GM03348 (cell line): ENCODE measurements around the gene NENF.

Source experiments
- DNase-seq: peaks from one replicate; pipeline ENCODE4 v3.0.0; 2012; ENCODE audit warnings: low spot score

NENF gene

DNA sequence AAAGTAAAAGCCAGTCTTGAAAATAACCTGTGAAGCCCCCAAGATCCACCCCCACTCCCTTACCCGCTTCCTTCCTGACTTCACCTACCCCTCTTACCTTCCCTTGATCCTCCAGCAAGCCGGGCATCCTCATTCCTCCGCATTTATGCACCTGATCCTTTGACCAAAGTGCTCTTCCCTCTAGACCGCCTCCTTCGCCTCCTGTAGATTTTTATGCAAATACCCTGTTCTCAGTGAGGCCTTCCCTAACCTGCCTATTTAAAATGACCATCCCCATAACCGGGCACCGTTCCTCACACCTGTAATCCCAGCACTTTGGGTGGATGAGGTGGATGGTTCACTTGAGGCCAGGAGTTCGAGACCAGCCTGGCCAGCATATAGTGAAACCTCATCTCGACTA lies 1.1 kb upstream of the NENF start:
- no peak for DNase-seq

DNA sequence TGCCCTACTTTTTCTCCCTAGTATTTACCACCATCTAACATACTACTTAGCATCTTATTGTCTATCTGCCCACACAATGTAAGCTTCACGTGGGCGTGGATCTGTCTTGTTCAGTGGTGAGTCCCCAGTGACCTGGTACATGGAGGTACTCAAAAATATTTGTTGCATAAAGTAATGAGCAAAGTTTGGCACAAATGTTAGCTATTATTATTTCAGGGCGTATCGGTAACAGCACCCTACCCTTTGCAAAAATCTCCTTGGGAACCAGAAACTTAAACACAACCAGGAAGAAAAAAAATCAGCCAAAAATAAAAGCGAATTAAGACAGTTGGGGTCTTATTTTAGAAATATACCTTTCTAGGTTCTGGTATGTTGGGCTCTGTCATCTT lies 454 bp upstream of the NENF start:
- DNase-seq = no peak

DNA sequence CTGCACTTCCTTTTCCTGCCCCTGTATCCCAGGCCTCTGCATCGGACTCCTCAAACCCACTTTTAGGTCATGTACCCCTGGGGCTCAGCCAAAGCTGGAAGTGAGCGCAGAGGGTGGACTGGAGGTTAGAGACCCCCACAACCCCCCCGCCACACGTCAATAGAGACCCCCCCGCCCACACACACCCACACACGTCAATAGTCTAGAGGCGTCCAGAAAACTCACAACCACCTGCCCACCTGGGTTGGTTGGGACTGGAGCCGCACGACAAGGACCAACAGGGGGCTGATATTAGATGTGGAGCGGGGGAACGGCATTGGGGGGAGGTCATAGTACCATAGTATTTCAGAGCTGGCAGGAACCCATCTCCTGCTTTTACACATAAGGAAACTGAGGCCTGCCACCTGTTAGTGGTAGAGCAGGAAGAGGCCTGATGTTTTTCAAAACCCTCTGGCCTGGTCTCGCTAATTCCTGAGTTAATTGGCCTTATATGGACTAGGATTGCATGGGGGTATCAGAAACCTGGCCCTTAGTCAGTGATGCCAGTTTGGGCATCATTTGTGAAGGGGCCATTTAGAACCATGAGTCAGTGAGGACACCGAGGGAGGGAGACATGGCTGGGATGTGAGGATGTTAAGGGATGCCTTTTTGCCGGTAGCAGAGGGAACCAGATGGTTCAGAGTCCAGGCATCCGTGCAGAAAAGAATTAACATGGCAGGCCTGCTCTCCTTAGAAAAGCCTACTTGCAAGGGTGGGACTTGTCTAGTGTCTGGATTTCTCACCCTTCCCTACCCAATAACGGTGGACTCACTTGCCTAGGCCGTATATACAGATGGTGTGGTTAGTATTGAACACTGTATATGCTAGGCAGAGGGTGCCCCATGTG lies 1.1 kb downstream of the NENF start:
- DNase-seq = peak; percentile 24

DNA sequence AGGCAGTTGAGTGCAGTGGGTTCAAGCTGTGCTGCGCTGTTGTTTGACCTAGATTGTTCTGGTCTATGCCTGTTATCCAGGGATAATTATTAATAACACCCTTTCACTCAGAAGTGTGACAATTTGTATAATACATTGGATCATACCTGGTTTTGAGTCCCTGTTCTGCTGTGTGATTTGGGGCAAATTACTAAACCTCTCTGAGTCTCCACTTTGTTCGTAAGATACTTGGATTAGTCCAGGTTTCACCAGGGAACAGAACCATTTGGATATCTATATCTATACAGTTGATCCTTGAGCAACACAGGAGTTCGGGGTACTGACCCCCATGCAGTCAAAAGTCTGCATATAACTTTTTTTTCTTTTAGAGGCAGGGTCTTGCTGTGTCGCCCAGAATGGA lies 2.3 kb downstream of the NENF start:
- DNase-seq = no peak

DNA sequence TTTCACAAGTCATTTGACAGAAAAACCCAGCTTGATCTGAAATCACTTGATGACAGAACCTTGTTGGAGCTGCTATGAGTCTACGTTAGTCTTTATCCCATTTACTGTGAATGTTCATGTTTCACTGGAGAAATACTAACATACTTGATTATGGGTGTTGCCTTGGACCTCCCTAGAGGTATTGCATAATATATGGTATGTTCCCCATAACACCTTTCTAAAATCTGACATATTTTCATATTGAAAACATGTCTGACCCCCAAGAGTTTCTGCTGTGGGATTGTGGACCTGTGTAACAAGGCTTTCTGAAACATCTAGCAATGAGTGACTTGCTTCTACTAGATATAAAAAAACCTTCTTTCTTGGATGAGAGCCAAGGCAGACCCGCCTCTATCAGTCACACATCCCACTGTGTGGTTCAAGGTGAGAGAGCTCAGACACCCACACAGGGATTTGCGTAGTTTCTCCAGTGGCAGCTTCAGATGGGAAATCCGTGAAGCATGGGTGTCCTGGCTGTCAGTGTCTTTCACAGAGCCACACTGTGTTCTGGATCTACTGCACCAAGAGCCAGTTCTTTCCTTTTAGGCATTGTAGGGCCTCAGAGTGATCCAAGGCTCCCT lies 4.6 kb downstream of the NENF start:
- no peak for DNase-seq

DNA sequence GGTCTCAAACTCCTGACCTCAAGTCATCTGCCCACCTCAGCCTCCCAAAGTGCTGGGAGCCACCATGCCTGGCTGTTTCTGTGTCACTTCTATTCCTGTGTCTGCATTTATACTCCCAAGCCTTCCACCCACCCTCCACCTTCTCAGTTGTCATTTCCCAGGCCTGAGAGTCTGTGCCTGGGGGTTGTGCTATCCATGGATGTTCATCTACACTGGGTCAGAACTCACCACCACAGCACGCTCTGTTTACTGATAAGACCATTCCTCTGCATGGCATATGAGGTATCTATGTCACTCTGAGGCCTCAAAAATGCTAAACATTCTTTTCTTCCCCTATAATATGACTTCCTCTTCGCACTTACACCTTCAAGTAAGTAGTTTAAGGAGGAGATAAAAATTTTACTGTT lies 6.1 kb downstream of the NENF start:
- no peak for DNase-seq

DNA sequence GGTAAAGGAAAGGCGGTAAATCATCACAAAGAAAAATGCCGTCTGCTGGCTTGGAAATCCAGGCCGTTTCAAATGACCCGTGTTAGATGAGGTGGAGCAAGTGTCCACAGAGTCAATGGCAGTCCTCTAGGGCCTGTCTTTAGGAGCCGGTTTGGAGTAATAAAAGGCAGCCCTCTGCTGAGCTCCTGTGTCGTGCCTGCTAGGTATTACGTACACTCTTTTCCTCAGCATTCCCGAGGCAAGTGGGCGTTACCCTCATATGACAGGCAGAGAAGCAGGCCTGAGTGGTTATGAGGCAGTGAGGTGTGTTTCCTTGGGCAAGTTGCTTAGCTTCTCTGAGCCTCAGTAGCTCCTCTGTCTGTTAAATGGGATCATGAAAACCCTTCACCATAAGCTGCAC lies 7.7 kb downstream of the NENF start:
- no peak for DNase-seq

DNA sequence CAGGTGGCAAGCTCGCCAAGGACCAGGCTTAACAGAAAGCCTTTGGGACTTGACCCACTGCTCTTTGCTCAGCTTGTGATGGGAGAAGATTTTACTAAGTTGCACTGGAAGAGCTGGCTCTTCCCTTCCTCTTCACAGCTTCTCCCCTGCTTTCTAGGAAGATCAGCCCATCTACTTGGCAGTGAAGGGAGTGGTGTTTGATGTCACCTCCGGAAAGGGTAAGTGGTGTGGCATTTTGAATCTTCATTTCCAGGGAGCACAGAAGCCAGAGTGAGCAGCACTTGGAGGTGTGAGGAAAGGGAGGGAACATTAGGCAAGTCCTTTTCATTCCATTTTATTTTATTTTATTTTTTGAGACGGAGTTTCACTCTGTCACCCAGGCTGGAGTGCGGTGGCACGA lies 9.7 kb downstream of the NENF start:
- DNase-seq = no peak

DNA sequence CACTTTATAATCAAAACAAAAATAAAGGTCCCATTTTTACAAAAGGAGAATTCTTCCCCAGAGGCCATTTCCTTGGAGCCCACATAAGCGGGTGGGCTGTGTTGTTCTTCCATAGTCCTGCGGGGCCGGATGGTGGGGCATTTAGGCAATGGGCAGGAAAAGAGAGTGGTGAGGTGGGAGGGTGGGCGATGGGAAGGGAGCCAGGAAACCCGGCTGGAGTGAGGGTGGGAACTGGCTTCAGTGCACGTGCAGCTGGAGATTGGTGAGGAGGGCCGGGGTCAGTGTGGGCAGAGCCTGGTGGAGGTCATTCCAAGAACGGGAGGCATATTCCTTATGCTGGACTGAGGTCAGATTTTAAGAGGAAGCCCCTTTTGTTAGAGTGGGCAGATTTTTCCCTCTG lies 13.6 kb downstream of the NENF start:
- no peak for DNase-seq

DNA sequence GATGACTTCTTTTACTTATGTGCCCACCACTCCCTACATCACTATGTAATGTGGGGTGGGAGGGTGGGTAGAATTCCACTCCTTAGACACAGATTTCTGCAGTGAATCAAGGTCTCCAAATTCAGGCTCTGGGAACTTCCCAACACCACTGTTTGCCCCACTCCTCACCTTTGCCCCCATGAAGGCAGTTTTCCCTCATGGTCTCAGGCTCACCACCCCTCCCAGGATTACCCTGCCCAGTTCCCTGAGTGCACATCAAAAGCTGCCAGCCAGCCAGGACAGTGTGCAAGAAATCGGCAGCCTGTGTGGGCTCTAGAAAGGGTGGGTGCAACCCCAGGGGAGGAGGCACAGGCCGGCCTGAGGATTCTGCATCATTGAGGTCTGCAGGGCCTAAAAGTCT lies 14.8 kb downstream of the NENF start:
- no peak for DNase-seq

DNA sequence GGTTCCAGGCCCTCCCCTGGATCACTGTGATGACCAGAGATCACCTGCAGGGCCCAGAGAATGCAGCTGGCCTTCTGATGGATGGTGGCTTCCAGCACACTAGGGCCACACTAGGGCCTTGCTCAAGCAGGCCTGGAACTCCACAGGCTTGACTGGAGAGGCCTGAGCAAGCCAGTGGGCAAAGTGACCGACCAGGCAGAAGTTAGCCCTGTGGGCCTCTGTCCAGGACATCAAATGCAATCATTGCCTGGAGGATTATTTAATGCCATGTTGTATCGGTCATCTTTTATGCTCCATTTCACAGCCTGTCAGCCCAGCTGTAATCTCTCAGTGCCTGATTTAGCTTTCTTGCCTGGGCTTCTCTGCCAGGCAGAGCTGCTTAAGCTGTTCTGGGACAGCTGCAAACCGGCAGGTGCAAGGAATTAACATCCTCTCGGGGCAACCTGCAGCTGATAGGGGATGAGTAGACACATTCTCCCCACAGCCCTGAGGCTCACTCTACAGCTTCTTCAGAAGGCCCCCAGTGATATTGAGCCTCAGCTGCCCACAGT lies 17.7 kb downstream of the NENF start:
- DNase-seq = no peak

DNA sequence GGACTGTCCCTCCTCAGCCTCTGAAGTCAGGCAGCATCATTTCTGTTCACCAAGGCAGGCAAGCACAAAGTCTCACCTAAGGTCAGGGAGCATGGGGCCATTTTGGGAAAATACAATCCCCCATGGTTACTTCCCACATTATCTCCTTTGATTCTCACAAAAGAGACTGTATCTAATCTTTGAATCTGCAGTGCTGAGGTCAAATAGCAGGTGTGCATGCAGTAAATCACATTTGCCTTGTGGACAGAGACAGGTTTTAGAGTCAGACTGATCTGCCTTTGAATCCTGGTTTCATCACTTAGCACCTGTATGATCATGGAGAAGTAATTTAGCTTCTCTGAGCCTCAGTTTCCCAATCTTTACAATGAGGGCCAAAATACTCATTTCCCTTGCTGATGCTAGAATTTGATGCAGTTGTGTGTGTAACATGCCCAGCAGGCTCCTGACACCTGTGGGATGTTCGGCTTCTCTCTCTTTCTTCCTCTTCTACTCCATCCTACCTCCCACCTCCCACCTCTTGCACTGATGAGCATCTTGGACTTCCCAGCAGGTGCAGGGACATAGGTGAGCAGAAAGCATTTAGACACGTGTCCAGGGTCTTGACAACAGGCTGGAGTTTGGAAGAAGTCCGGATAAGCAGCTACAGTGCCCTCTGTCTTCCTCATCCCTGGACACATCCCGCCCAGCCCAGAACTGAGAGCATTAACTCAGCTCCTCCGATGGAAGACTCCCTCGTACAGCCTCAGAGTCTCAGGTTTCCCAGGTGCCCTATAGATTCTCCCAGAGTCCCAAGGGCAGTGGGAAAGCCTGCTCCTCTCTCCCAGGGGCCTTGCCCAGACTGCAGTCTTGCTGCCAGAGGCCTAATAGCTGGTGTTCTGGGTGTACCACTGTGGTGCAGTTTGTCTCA lies 18.9 kb downstream of the NENF start:
- no peak for DNase-seq

DNA sequence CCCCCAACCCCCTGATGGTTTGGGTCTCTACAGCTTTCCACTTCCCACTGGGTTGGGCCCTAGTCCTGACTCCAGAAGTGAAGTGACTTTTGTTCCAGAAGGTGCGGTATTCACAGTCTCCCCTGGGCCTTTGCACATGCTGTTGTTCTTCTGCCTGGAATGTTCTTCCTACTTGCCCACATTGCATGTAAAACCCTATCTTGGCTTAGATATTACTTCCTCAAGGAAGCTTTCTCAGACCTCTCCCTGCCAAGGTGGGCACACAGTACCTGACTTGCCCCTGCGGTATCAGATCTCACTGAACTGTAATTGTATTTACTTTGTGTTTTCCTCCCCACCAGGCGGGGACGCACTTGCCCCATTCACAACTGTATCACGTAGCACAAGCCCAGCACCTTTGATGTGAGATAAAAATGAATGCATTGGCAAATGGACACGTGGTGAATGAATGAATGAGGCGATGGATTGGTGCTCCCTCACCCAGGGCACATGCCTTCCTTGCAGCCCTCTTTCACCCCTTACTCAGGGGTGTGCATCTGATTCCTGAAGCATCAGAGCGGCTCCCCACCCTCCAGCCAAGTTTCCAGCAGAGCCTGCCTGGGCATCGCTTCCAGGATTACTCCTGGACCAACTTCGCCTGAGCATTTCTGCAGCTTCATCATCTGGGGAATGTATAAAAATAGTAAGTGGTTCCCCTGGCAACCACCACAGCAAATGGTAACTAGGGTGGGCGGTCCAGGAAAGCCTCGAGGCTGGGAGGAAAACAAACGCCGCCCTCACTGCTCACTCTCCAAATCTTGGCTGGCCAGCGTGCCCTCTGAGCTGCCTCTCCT lies 19.8 kb downstream of the NENF start:
- peak; percentile 65 for DNase-seq

DNA sequence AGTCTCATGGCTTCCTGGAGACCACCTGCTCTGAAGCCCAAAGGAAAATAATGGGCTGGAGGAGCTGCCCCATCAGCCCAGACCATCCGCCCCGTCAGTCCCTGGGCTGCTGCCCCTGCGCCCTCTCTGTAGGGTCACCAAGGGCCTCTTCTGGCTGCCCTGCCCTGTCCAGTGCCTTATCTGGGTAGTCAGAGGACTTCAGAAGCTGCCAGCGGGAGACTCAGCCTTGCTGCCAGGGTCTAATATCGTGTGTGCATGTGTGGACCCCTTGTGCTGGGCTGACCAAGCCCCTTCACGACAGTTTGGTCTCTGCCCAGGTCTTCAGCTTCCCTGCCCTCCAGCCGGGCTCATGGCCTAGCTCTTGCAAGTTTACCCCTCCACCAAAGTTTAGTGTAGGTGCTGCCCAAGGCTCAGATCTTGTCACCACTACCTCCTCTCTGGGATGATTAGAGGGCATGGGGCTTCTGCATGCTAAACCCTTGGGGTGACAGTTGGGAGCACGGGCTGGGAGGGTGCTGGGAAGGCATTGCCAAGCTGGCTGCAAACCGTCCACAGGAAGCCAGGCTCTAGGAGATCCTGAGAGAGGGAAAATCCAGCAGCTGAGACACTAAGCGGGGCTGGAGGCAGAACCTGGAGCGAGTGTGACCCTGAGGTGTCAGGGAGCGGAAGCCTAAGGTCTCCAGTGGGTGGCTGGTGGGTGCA lies 20.6 kb downstream of the NENF start:
- DNase-seq = no peak

DNA sequence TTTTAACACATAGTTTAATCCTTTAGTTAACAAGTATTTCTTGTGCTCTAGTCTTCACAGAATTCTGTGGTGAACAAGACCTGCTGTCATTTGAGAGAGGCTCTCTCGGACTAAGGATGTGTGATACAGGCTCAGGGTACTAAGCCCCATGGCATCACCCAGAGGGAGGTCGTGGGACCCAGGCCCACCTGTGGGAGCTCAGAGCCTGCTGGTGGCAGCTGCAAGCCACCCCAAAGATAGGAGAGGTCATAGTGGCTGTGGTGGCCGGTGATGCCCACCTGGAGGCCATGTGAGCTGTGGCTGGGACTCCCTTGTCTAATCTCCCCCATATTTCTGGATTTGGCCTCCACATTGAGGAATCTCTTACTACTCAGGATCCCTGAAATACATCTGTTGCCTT lies 22.0 kb downstream of the NENF start:
- DNase-seq = no peak

DNA sequence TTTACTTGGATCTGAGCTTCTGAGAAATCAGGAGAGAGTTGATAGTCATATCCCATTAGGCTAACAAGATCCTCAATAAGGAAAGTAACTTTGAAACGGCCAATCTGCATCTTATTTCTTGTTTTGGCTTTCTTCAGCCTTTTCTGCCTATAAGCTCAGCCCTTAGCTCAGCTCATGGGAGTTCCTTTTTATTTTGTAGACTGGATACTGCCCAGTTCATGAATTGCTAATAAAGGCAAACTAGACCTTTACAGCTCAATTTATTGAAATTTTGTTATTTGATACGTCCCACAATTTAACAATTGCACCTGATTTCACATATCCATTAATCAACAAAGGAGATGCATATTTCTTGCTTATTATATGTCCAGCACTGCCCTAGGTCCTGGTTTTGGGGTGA lies 22.7 kb downstream of the NENF start:
- no peak for DNase-seq

DNA sequence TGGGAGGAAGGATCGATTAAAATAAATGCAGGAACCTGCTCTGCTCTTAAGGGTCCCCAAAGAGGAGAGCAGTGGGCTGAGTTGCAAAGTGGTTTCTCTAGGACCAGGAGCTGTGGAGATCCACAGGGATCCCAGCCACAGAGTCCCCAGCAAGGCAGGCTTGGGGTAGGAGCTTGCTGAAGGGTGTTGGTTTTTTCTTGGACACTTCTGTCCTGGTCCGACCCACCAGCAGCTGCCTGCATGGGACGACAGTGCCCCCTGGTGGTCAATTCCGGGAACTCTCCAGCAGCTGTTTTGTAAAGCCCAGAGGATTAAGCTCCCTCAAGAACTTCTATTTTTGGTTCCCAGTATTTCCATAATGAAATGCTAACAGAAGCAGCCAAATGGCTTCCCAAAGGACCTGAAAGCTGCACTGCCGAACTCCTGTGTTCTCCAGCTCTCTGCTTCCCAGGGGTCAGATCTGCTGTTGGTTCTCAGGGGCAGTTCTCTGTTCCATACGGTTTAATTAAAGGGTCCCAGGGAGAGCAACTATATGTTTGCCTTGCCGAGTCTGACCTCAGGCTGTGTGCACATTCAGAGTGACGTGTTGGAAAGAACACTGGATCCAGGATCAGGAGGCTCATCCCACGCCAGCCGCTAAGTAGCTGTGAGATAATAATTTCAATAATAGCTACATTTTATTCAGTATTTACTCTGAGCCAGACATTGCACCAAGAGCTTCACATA lies 23.2 kb downstream of the NENF start:
- DNase-seq = peak; percentile 89

DNA sequence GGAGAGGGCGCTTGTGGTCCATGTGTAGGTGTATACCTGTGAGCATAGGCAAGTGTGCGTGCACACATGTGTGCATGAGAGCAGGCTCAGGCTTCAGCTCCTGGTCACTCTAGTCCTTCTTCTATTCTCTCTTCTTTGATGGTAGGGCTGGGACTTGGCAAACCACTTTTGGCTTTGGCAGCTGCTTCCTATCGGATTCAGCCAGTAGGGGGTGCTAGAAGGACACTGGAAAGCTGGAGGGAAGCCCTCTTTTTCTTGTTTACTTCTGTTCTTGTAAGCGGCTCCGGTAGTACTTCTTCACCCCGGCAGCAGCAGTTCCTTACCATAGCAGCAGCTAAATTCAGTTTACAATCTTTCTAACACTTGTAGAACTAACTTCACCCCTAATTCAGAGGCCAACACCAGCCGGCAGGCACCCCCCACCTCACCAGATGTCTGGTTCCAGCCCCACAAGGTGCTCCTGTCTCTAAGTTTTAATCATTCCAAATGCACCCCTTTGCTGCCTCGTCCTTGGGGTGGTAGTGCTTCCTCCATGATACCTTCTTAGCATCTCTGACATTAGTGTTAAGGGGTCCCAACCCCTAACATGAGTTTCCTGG lies 25.1 kb downstream of the NENF start:
- DNase-seq = no peak

DNA sequence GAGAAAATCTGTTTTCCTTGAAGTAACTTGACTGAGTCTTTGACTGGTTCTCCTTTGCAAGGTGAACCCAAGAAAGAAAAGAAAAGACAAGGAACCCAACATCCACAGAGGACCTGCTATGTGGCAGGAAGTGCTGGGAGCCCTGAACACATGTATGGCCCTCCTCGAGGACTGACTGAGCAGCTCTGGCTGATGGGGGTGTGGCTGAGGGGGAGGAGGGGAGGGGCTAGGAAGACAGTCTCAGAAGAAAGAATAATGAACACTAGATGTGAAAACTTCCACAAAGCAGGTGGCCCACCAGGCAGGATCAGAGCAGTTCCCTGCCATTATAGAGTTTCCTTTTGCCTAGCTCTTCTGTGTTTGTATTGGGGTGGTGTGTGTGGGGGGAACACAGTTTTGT lies 26.1 kb downstream of the NENF start:
- no peak for DNase-seq

DNA sequence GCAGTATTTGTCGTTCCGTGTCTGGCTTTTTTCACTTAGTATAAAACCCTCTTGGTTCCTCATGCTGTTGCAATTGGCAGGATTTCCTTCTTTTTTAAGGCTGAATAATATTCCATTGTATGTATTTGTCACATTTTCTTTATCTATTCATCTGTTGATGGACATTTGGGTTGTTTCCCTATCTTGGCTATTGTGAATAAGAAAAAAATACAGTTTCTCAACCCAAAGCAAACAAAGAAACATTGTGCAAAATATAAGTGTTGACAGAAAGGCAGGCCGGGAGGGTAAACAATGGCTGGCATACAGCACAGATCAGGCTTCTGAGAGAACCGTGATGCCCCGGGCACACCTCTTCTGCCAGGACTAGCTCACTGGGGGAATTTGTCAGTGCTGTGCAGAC lies 26.9 kb downstream of the NENF start:
- no peak for DNase-seq
